Measurements from ENCODE around the gene LRPAP1.

Gene LRPAP1

DNA sequence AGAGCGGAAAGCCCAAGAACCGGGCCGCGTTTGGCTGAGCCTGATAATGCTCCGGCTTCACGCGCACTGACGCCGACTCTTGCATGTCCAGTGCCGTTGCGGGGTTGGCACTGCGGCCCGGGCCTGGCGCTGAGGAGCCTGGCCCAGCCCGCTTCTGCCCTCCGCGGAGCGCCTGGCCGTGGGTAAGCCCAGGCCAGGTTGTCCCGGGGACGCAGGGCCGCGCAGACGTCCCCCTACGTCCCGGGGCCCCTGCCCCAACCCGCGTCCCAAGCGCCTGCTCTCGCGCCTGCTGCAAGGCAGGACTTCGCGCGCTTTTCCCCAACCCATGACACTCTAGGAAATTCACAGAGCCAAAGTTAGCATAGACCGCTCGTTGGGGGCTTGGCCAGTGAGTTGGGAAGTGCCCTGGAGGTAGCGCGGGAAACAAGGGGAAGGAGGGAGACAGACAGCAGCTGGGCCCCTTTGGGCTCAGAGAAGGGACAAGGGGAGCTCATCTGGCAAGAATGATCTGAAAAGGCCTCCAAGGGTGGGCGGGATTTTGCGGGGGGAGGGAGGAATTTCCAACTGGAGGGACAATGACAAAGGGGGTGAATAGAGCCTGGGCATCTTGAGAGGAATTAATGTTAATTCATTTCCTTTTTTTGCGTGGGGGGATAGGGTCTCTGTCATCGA, 665 bp upstream of the LRPAP1 start:
- no peak for DNase-seq (ENCODE audit: low read depth, low spot score)

DNA sequence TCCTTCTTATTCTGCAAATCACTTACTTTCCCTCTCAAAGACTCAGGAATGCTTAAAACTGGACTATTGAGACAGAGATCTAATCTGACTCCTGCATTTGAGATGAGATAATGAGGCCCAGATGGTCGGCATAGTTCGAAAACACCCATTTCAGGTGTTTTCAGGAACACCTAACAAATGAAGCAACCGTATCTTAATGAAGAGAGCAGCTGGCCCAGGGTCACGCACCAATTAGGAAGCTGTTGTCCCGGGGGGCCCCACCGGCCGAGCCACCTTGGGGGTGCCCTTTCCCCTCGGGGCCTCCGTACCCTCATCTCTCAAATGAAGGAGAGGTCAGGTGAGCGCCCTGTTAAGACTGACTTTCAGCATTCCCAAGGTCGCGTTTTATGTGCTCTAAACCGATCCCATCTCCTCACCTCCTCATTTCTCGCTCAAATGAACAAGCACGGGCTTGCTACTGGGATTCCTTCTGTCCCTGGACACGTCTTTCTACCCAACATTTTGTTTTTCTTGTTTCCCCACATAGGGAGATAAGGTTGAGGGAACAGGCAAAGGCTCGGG, 824 bp downstream of the LRPAP1 start:
- no peak for DNase-seq (ENCODE audit: low read depth, low spot score)

- DNase-seq (ENCODE audit: low read depth, low spot score): no peak
These were observed 1.5 kb downstream of the LRPAP1 start for GRCh38 chr4:3530663-3531254.

- DNase-seq (ENCODE audit: low read depth, low spot score): no peak
These were observed 2.2 kb downstream of the LRPAP1 start for GRCh38 chr4:3530051-3530450.

- no peak for DNase-seq (ENCODE audit: low read depth, low spot score)
These were observed 2.9 kb downstream of the LRPAP1 start for GRCh38 chr4:3529363-3529762.

DNA sequence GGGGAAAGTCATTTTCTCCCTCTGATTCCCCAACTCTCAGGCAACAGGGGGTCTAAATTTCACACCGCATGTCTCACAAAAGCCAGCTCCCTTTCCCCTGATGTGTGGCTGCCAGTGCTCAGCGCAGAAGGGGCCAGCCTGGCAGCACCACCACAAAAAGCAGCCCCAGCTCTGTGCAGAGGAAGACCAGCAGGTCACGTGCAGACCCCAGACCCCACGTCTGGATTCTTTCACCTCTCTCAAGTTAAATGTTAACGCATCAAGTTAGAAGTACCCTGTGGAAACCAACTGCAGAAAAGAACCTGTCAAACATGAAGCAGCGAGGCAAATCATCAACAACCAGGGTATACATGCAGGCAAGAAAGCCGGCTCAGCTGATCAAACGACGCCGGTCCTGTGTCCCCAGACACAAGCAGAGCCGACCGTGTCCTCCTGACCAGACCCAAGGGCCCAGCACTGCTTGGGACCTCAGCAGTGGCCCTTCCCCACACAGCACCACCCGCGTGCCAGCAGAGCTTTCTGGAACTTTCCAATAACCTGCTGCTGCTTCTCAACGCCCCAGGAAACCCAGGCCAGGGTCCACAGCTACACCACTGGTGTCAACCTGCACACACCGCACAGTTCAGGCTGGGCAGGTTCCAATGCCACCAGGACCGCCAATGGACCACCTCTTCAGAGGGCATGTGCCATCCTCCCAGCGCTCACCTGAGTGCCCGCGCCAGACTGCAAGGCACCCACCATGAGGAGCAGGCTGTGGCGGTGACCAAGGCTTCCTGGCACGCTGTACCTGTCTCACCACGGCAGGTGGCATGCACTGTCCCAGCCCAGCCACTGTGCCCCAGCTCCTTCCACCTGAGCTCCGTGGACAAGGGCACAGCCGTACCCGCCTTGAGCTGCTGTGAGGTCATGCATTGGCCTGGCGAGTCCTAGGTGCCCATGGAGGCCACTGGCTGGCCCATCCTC, 4.0 kb downstream of the LRPAP1 start:
- no peak for DNase-seq (ENCODE audit: low read depth, low spot score)

DNA sequence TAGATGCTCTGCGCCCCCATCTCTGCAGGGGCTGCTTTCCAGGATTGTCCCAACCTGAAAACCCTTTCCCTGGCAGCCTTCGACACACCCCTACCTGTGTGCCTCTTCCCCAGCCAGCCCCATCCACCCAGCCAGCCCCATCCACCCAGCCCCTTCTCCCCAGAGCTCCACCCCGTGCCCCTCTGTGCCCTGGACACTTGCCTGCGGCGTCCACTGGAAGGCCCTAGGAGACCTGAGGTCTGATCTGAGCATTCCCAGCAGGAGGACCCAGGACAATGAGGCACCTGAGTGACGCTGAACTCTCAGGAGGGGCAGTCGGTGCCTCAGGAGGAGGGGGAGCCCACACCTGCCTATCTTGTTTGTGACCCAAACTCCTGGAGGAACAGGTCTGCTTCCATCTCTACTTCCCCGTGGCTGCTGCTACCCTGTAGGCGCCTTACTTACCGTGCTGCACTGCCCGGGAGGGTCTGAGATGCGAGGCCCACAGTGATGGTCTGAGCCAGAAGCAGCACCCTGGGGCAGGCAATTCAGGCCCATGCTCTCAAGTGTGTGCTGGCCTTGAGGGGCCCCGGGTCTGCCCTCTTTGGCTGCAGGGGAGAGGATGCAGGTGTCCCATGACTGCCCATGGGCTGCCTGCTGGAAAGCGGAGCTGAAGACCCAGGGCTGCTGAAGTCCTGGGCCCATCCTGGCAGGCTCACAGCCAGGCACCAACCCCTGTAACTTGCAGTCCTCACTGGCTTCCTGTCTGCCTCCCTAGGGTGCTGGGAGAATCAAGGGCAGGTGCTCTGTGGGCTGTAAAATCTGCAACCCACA, 4.9 kb downstream of the LRPAP1 start:
- no peak for DNase-seq (ENCODE audit: low read depth, low spot score)

GRCh38 chr4:3526456-3526855, 5.8 kb downstream of the LRPAP1 start:
- DNase-seq (ENCODE audit: low read depth, low spot score): no peak

DNA sequence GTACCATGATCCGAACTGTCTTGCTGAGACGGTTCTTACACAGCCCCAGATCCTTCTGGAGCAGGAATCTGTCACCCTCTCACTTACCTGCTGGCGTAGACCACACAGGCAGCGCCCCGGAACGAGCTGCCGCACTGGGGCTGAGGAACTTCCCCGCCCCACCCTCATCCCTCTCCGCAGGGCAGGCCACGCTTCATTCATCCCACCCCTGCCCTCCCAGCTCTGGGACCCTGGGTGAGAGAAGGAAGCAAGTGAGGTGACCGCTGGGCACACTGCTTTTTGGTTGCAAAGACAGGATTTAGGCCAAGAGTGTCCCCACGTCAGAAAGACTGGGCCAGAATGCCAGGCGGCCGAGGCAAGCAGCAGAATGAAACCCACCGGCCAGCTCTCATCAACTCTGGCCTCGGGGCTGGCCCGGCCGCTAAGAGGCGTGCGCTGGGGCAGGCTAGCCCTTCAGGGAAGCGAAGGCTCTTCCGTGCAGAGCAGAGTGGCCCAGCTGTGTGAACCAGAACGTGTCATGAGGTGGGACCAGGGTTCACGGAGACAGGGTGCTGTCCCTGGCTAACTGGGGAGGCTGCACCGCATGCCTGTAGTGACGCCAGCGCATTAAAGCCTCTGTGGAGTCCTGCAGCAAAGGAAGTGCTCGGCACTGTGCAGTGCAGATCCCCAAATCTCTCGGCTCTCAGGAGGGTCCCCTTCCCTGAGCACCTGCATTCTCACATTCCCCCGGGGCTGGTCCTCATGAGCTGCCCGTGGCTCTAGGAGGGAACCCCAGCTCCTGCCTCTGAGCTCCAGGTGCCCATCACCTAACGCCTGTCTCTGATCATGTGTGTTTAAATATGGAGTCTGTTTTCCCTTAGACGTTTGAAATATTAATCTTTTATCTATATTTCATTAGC, 6.4 kb downstream of the LRPAP1 start:
- no peak for DNase-seq (ENCODE audit: low read depth, low spot score)

- DNase-seq (ENCODE audit: low read depth, low spot score): no peak
These were observed 7.3 kb downstream of the LRPAP1 start for GRCh38 chr4:3524920-3525319.

- DNase-seq (ENCODE audit: low read depth, low spot score): no peak
These were observed 7.9 kb downstream of the LRPAP1 start for GRCh38 chr4:3524349-3524748.

- DNase-seq (ENCODE audit: low read depth, low spot score): no peak
These were observed 8.5 kb downstream of the LRPAP1 start for GRCh38 chr4:3523628-3524221.

DNA sequence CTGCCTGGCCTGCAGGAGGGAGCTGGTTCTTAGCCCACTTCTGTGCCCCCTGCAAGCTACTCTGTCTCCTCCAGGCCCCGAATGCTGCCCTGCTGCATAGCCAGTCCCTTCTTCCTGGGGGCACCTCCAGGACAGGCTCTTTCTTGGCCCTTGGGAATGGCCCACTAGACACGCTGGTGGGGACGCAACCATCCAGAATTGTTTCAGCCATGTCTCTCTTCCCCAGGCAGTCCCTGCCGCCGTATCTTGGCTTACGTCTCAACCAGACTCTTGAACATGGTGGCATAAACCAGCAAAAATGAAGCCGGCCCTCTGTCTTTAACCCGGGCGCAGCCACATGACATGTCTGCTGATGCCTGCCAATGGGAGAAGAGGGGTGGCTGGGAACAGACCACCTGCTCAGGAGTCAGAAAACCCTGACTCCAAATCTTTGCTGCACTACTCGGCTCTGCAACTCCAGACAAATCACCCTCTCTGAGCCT, 9.0 kb downstream of the LRPAP1 start:
- no peak for DNase-seq (ENCODE audit: low read depth, low spot score)

DNA sequence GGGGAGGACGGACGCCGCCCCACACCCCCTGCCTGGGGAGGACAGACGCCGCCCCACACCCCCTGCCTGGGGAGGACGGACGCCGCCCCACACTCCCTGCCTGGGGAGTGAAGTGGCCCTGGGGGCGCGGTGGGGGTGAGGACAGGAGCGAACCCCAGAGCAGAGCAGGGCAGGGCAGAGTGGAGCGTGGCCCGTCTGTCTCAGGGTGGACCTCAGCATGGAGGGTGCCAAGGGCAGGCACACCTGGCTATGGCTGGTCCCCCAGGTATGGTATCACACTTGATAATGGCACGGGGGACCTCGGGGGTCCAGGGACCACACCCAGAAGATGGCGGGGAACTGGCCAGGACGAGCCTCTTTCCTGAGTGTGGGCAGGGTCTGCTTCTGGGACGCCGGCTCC, 9.6 kb downstream of the LRPAP1 start:
- no peak for DNase-seq (ENCODE audit: low read depth, low spot score)

- no peak for DNase-seq (ENCODE audit: low read depth, low spot score)
These were observed 9.9 kb downstream of the LRPAP1 start for GRCh38 chr4:3522326-3522640.

GRCh38 chr4:3521621-3522325, 10.4 kb downstream of the LRPAP1 start:
- no peak for DNase-seq (ENCODE audit: low read depth, low spot score)

DNA sequence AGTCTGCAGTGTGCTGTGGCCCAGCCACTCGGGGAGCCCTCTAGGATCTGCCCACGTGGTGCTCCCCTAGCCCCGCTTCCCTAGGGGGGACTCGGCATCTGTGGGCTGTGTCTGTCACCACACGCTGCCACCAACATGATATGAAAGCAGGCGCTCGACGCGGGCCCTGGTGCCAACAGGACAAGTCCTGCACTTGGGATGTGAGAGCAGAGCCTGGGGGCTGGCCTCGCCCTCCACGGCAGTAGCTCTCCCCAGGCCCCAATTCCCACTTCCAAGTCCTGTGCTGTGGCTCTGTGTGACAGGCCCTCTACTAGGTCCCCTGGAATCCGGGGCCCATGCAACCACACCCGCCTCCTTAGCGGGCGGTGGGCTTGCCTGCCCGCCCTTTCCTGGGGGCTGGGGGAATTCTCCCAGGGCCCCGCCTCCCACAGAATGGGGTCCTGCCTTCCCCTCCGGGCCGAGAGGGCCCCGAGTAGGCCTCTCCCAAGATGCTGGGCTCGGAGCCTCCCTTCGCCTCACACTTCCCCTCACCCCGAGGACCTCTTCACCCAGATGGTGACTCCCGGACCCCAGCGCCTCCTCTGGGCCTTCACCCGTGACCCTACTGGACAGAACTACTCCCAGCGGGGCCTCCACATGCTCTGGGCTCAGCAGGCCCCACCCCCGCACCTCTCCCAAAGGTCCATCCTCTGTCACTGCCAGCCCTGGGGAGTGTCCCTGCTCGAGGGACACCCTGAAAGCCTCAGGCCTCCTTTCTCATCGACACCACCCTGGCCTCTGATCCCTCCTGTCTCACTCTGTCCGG, 11.2 kb downstream of the LRPAP1 start:
- no peak for DNase-seq (ENCODE audit: low read depth, low spot score)

DNA sequence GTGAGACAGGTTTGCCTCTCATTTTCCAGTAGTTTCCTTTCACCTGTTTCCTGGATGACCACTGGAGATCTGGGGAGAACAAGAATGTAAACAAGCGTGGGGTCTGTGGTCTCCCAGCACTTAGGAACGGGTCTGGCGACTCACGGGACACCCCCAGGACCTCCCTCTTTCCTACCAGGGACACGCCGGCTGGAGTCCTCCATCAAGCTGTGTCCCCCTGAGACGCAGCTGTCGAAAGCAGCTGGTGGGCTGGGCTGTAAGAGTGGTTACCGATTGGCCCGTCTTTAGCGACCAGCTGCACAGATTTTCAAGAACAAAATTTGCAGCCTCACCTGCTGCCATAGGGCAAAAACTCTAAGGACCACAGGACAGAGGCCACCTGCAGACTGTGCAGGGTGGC, 11.9 kb downstream of the LRPAP1 start:
- DNase-seq (ENCODE audit: low read depth, low spot score): no peak

All from brain pericyte (primary cell).